NCI-H1048 (cell line): Measurements from ENCODE around the gene MGRN1.

Source experiments
- DNase-seq: peaks from one replicate; lab custom pipeline; 2025; lab: John Stamatoyannopoulos, UW

Gene MGRN1

GRCh38 chr16:4654011-4654963 is 29.7 kb downstream of the MGRN1 start:
- DNase-seq = no peak

- no peak for DNase-seq
Measured at GRCh38 chr16:4654964-4655590, 30.5 kb downstream of the MGRN1 start.

GRCh38 chr16:4655801-4656200 is 31.2 kb downstream of the MGRN1 start:
- no peak for DNase-seq

- DNase-seq = no peak
Measured at GRCh38 chr16:4656221-4656620, 31.6 kb downstream of the MGRN1 start.

- DNase-seq = no peak
Measured at GRCh38 chr16:4656695-4657686, 32.4 kb downstream of the MGRN1 start.

- DNase-seq = no peak
Measured at GRCh38 chr16:4659363-4660353, 35.0 kb downstream of the MGRN1 start.

GRCh38 chr16:4660454-4661007 is 35.9 kb downstream of the MGRN1 start:
- no peak for DNase-seq

- DNase-seq = no peak
Measured at GRCh38 chr16:4661661-4662060, 37.0 kb downstream of the MGRN1 start.

GRCh38 chr16:4663465-4663776 is 38.8 kb downstream of the MGRN1 start:
- DNase-seq = no peak

- DNase-seq = no peak
Measured at GRCh38 chr16:4663777-4664465, 39.3 kb downstream of the MGRN1 start.

GRCh38 chr16:4664538-4665418 is 40.2 kb downstream of the MGRN1 start:
- no peak for DNase-seq

- no peak for DNase-seq
Measured at GRCh38 chr16:4666537-4667202, 42.0 kb downstream of the MGRN1 start.

GRCh38 chr16:4667203-4667963 is 42.8 kb downstream of the MGRN1 start:
- DNase-seq = no peak

GRCh38 chr16:4668313-4668960 is 43.8 kb downstream of the MGRN1 start:
- no peak for DNase-seq

GRCh38 chr16:4673387-4674046 is 48.9 kb downstream of the MGRN1 start:
- no peak for DNase-seq

GRCh38 chr16:4674926-4675530 is 50.4 kb downstream of the MGRN1 start:
- no peak for DNase-seq
